GM21360 (cell line): Measurements from ENCODE around the gene G6PC1.

Experiments
- ATAC-seq: cut with Tn5 transposase; IDR thresholded peaks from one replicate; pipeline ENCODE4 v1.9.1; 2021; ENCODE audit warnings: mild to moderate bottlenecking, moderate library complexity; ENCODE audit not compliant: unreplicated experiment

G6PC1 gene

GRCh38 chr17:42929497-42929844 lies 28.9 kb downstream of the G6PC1 start:
- ATAC-seq = no peak

DNA sequence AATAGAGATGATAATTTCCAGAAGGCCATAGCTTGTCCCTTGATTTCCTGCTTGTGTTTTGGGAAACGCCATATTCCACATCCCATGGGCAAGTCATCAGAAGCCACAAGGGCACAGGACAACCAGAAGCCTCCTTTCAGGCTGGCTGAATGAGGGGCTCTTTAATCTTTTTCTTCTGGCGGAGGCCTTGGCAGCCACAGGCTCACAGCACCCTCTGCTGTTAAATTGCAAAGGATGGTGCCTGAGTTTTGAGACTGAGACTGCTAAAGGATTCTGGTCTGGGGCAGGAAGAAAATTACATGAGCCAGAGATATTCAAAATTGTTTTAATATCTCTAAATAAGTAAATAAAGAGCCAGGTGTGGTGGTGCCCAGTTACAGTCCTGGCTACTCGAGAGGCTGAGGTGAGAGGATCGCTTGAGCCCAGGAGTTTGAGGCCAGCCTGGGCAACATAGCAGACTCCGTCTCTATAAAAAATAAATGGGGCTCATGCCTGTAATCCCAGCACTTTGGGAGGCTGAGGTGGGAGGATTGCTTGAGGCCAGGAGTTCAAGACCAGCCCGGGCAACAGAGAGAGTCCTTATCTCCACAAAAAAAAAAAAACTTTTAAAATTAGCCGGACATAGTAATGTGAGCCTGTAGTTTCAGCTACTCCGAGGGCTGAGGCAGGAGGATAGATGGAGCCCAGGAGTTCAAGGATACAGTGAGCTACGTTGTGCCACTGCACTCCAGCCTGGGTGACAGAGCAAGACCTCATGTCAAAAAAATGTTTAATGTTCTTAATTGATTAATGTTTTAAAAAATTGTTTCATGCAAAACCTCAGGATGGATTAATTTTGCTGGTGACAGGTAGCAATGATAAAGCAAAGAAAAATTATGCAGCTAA lies 37.4 kb downstream of the G6PC1 start:
- ATAC-seq = no peak

GRCh38 chr17:42944211-42944610 lies 43.6 kb downstream of the G6PC1 start:
- ATAC-seq = no peak

DNA sequence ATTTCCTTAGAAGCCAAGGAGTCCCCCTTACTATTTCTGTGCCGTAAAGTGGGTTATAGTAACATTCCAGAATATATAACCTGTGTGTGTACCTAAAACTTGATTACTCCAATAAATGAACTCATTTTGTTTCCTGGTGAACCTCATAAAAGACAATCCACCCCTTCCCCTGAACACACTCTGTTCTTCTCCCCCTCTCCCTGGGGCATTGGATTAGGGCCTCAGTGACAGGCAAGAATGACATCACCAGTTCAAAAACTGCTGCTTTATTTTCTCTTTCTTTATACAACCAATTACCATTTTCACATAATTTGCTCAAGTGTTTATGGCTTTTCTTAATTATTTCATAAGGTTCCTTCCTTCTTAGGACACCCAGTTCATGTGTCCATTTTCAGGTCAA lies 46.2 kb downstream of the G6PC1 start:
- no peak for ATAC-seq

GRCh38 chr17:42950044-42950783 lies 49.6 kb downstream of the G6PC1 start:
- ATAC-seq = no peak
